ENCODE measurements around the gene SRGAP1.

- TF ChIP-seq EP300 (conservative IDR thresholded peaks at IDR 0.05; ENCODE audit: poor library complexity, severe bottlenecking) (no peak), MXI1 (conservative IDR thresholded peaks at IDR 0.05; ENCODE audit: poor library complexity, severe bottlenecking) (no peak), CTCF (IDR thresholded peaks at IDR 0.05; ENCODE audit: poor library complexity, severe bottlenecking) (no peak), EZH2 (IDR thresholded peaks at IDR 0.05; ENCODE audit: borderline replicate concordance, insufficient read depth, low read length, poor library complexity, severe bottlenecking) (no peak)
Measured at GRCh38 chr12:64123448-64123847, 278.9 kb downstream of the SRGAP1 start.

All from neural cell (in vitro differentiated cells).